GM19025 (cell line): ENCODE results near the gene LRP1B.
"Not testable (repeated sequence)": the region's sequence is repeated elsewhere in the genome, so short reads cannot be mapped to it uniquely, and the experiment has no call there.

Source experiments
- ATAC-seq: cut with Tn5 transposase; IDR thresholded peaks from one replicate; pipeline ENCODE4 v1.9.1; 2021; ENCODE audit warnings: mild to moderate bottlenecking, low read depth, moderate library complexity; ENCODE audit not compliant: unreplicated experiment

The LRP1B gene

DNA sequence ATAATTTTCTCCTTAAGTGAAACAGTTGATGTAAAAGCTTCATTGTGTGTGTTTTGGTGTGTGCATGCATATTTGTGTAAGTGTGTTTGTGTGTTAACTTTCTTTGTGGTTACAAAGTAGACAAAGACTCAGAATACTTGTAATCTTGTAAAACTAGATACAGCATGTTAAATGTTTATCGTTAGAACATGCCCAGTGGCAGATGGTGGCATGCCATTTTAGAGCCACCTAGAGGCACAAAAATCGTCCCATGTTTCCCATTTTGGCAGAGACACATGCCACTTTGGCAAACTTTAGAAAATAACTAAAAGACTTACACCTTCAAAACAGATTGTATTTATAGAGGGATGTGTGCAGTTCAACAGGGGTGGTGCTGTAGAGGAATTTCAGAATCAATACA is 224.1 kb downstream of the LRP1B start:
- ATAC-seq, result no peak

DNA sequence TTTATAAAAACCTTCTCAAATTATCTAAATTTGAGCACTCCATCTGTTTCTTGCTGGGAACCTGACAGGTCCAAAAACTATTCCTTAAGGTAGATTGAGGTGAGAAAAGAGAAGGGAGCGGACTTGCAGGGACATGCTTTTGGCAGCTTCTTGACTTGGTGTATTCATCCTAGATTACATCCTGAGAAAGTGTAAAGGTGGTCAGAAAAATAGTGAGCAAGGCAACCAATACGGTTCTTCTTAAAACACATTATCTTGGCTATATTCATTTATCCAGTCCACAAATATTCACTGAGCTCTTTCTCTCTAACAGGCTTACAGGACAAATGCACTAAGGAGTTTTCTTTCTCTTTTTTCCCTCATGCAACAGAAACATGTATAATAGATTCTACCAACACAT is 230.0 kb downstream of the LRP1B start:
- no peak for ATAC-seq

DNA sequence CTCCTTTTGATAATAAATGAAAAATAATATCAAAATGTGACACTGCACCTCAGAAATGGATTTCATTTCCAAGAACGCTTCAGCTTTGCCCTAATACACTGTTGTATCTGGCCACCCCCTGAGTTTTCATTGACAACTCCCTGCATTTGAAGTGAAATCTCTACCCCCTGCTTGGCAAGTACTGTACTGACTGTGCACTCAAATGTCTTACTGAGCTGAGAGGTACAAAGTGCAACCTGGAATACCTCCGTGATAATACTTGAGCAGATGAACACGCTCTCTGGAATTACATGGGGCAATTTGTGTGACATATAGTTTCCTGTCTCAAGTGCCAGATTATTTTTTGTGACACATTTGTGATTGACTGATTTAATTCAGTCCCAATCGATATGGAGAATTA is 231.1 kb downstream of the LRP1B start:
- no peak for ATAC-seq

DNA sequence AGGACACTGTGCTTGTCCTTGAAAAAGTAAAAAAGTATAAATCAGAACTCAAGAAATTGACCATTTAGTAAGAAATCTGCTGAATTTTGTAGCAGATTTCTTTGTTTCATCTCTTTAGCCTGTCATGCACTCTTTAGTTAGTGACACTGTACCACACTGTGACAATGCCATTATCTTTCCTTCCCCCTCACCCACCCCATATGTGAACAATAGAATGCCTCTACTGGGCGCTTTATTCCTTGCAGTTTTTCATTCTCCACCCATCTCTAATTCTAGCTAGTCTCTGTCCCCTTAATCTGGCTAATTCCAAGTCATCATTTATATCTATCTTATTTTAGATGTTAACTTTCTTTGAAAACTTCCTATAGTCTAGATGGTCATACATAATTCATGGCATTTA is 241.0 kb downstream of the LRP1B start:
- no peak for ATAC-seq

DNA sequence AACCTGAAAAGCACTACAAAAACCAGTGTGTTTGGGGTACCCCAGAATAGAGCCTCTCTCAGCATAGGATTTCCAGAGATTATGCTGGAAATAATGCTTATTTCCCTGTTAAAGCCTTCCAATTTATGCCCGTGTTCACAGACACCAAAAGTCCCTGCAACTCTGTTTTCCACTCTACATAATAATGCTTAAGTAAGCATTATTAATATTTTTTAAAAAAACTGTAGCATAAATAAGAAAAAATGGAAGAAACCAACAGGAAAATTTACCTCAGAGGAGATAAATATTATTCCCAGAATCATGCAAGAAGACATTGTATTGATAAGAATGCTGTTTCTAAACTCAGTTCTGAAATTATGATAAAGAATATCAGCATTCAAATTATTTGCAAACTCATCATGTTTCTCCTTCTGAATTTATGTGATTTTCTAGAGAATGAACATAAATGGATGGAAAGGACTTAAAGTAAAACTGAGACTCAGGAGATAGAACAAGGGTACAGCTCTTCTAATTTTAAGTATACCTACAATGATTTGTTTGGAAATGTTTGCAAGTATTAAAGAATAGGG is 241.7 kb downstream of the LRP1B start:
- no peak for ATAC-seq

DNA sequence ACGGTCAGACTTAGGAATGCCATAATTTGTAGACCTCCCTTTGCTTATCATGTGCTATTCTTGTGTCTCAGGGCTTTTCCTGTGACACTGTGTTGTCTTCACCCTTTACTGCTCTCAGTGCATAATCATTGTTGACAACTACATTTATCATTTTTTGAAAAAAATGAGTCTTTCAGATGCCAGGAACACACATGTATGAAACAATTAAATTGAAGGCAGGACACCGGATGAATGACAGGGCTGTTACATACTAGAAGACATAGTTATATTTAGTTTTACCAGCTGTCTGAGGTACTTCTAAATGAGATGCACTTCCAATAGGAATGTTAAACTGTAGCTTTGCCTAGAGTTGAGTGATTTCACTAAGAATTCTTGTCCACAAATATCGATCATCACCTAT is 243.5 kb downstream of the LRP1B start:
- no peak for ATAC-seq

DNA sequence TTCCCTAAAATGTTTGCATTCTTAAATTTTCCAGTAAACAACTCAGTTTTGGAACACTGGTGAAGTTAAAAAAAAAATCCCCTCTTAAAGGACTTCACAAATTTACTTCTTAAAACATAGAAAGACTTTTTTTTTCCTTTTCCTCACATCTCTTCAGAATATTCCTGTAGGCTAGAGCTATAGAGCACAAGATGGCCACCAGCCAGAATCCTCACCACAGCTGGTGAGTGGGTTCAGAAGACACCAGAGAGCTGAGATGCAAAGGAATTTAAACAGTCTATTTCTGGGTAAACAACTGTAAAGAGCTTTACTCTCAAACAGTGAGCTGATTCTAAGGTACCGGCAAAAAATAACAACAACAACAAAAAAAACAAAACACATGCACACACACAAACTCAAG is 252.8 kb downstream of the LRP1B start:
- ATAC-seq, result no peak

DNA sequence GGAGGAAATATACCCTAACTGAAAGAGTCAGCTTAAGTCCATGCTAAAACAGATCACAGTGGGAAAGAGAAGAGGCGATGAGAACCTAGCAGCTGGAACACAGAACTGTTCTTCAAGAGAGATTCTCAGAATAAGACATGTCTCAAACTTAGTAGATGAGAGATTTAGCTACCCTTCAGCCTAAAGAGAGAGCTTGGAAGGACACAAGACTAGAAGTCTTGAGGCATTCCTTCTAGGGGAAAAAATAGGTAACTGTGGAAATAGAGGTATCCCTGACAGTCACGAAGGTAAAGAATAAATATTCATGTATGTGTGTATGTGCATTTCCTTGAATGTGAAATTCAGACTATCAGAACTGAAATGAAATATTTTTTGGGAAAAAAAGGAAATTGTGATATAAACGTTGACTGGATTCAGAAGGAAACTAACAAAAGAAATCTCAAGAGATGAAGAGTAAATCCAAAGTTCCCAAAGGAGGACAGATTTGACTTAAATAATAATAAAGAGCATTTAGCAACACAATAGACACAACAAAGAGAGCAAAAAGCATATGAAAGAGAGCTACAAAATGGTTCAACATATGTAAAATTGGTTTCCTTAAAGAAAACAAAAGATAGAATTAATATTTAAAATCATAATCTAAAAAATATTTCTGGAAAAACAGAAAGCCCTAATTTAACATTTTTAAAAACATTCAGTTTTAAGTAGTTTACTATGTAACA is 258.7 kb downstream of the LRP1B start:
- ATAC-seq, result no peak

DNA sequence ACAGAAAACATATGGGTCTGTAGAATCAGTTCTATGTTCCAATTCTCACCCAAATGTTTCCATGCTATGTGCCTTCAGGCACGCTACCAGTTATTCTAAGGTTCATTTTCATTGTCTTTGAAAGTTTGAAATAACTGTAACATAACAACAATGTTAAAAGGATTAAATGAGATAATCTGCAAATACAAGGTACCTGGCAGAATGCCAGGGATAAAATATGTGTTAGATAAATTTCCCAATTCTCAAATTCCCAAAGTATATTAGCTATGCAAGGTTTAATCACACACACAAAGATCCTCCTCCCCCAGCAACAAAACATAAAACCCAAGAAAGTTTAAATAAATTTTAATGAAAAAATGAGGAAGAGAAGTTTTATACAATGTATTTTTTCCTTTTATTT is 261.2 kb downstream of the LRP1B start:
- ATAC-seq, result no peak

DNA sequence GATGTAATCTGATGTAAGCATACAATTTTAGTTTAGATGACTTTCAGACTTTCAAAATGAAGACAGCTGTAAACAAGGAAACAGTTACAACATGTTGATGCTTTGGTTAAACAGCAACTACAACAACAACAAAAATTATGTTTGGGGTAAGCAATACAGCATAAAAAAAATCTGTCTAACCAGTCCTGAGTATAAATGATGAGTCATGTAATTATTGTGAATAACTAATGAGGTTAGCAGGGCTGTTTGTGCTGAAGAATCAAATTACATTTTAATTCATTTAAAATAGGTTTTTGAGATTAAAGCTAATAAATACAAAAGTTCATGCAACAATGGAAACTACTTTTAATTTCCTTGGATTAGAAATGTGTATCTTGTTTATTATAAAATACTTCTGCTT is 266.9 kb downstream of the LRP1B start:
- no peak for ATAC-seq

DNA sequence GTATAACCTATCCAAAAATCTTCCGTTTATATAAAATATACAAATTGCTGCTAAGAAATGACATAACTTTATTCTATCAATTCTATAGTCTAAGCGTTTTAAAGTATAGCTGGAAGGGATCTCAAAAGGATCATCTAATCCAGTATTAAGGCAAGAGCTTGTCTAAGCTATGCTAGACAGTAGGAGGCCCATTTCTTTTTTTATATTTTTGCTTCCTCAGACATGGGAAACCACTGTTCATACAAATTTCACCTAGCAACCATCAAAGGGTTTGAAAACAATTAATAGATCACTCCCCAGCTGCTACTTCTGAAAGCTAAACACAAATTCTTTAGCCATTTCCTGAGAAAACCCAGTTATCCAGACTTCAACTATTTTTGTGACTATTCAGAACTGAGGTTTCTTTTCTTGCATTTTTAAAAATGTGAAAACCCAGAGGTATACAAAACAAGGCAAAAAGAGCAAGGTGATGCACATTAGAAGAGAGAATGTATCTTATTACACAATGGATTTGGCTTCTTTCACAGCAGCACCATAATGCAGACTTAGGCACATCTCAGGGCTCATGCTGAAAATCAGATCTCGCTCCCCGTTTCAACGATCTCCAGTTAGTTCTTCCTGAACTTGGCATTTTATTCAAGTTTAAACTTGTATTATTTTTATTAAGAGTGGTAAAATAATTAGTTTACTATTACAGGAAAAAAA is 274.4 kb downstream of the LRP1B start:
- no peak for ATAC-seq

DNA sequence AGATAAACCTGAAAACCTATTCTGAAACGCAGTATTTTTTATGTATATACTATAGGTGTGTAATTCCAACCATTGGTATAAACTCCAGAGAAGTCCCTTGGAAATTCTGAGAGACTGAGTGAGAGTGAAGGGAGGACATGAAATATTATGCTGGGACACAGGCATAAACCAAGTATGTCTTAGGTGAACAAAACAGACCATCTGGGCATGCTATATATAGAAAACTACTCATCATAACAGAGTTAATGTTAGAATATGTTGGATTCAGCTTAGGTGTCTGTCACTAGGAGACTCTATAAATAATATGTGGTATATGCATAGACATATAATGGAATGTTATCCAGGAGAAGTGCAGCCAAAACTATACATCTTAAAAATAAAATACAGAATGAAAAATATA is 282.6 kb downstream of the LRP1B start:
- no peak for ATAC-seq

DNA sequence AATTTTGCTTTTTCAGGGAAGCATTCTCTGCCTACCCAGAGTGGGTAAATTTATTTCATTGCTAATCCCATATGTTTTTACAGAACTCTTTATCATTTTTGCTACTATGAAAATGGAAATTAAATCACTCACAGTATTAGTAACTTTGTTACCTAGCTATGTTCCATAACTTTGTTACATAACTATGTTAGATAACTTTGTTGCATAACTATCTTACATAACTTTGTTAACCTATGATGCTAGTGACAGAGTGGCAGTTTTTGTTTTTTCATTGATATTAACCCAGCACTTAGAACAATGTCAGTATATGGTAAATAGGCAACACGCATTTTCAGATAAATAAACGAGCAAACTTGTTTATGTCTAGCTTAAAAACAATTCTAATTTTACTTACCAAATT is 286.6 kb downstream of the LRP1B start:
- no peak for ATAC-seq

DNA sequence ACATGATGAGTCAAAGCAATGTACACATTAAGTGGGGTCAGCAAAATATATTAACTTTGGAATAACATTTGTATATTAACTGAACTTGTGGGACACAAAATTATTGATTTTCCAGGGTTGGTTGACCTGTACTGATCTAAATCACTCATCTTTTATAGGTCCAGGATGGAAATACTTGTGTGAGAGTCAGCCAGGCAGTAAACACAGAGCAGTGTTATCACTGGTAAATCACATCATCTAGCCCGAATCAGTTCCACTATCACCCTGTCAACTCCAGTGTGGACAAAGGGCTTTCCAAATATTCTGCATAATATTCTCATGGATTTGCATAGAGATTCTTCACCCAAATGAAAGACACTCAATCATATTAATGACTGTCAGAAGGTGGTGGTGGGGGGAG is 295.7 kb downstream of the LRP1B start:
- ATAC-seq, result no peak

DNA sequence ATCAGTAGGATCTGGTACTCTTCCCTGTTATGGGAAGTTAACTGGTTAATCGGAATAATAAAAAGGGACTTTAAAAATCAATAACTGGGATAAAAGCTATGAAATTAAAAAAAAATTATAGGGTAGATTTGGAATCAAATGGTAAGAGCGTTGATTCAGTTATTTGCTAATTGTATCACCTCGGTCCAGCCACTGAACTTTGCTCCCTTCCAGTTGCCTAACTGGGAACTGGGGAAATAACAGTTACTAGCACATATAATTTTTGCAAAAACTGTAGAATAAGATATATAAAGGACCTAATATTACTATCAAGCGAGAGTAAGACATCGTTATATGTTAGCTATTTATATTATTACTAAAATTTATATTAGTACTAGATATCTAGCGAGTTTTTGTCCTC is 302.1 kb downstream of the LRP1B start:
- ATAC-seq, result no peak

DNA sequence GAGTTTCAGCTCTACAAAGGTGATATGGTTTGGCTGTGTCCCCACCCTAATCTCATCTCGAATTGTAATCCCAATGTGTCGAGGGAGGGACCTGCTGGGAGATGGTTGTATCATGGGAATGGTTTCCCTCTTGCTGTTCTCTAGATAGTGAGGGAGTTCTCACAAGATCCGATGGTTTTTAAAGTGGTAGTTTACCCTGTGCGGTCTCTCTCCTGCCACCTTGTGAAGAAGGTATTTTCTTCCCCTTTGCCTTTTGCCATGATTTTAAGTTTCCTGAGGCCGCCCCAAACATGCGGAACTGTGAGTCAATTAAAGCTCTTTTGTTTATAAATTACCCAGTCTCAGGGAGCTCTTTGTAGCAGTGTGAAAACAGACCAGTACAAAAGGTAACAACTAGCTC is 306.0 kb downstream of the LRP1B start:
- no peak for ATAC-seq

DNA sequence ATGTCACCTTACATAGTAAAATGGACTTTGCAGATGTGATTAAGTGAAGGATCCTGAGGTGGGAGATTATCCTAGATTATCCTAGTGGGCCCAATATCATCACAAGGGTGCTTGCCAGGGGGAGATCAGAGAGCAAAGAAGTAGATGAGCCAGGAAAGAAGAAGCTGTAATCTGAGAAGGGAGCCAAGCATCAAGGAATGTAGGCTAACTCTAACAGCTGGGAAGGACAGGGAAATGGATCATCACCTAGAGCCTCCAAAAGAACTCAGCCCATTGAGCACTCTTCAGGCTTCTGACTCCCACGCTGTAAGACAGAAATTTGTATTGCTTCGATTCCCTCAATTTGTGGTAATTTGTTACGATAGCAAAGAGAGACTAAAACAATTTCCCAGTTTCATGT is 309.9 kb downstream of the LRP1B start:
- no peak for ATAC-seq

DNA sequence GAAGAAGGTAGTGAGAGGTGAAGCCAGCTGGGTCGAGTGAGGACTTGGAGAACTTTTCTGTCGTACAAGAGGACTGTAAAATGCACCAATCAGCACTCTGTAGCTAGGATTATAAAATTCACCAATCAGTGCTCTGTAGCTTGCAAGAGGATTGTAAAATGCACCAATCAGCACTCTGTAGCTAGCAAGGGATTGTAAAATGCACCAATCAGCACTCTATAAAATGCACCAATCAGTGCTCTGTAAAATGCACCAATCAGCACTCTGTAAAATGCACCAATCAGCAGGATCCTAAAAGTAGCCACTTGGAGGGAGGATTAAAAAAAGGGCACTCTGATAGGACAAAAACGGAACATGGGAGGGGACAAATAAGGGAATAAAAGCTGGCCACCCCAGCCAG is 315.5 kb downstream of the LRP1B start:
- ATAC-seq, result not testable (repeated sequence)

DNA sequence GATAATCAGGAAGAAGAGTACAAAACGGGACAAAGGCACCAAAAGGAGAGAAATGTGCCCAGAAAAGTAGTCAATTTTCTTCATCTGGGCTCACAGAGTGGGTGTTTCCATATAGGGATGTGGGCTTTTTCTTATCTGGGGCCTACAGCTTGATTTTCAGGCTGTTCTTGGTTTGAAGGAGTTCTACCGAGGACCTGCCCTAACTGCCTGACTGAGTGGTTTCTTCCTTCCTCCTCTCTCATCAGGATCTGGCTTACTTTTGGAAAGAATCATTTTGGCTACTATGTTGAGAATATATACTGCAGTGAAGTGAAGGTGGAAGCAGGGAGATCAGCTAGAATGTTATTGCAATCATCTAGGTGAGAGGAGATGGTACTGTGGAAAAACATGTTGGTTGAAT is 316.7 kb downstream of the LRP1B start:
- no peak for ATAC-seq

DNA sequence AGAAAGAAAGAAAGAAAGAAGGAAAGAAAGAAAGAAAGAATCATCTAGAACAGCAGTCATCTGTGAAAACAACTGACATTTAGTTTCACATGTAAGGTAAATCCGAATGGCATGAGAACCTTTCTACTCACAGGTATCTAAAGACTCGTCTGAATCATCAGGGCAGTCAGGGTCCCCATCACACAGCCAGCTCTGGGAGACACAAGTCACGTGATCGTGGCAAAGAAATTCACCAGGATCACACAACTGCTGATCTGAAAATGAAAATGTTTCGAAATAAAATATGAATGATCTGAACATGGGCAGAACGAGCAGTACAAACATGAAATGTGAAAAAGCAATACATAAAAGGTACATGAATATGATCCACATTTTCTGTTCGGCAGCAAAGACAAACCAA is 320.7 kb downstream of the LRP1B start:
- no peak for ATAC-seq

DNA sequence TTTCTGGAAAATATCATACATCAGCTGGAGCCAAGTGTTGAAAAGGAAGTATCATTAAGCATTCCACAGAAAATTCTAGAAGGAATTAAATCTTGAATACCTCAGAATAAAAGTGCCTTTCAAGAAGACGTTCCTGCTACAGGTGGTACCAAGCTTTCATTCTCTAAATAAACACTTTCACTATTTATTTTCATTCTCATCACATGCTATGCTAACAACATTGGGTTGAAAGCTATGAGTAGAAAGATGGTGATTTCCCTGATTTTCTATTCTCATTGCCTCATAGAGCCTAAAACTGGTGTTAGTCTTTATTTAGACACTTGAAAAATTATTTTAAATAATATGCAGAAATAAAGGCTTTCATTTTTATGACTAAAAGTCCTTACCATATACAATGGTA is 324.7 kb downstream of the LRP1B start:
- no peak for ATAC-seq

DNA sequence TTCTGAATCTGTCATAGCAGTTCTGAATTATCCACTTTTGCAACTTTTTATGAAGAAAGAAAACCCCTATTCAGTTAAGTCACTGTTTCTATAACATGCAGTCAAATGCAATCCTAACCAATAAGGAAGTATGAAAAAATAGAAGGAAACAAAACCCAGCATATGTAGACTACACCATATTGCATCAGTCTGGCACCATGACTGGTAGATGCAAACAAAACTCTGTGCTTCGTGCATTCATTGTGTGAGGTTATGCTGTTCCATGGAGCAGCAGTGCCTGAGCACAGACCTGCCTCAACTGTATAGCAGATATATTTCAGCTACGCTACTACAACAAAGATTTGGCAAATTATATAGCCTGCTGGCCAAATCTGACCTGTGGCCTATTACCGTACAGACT is 325.5 kb downstream of the LRP1B start:
- no peak for ATAC-seq
